IPS-20b (cell line): ENCODE data around the gene C5orf58.
A peak's percentile ranks its signal among the peaks of the same experiment; 100 is the strongest.
"Not testable (repeated sequence)": the region's sequence is repeated elsewhere in the genome, so short reads cannot be mapped to it uniquely, and the experiment has no call there.

Source experiments
- H3K27ac ChIP-seq: one replicate; pipeline ENCODE4 v1.5.1; 2013; ENCODE audit warnings: low read length
- H3K27me3 ChIP-seq: 2 replicates; pipeline ENCODE4 v1.6.1; 2013; ENCODE audit warnings: mild to moderate bottlenecking, low read length, inconsistent platforms; ENCODE audit not compliant: insufficient read depth
- H3K36me3 ChIP-seq: 2 replicates; pipeline ENCODE4 v1.6.1; 2013; ENCODE audit warnings: low read depth, mild to moderate bottlenecking, inconsistent platforms, low read length, moderate library complexity; ENCODE audit not compliant: insufficient read depth
- H3K4me1 ChIP-seq: 2 replicates; pipeline ENCODE4 v1.6.1; 2013; ENCODE audit warnings: mild to moderate bottlenecking, control low read depth, inconsistent platforms, low read length, moderate library complexity; ENCODE audit not compliant: insufficient read depth
- H3K4me3 ChIP-seq: 2 replicates; pipeline ENCODE4 v1.5.1; 2013; ENCODE audit warnings: mild to moderate bottlenecking, low read length, inconsistent platforms
- H3K9ac ChIP-seq: 2 replicates; pipeline ENCODE4 v1.6.1; 2013; ENCODE audit warnings: low read depth, mild to moderate bottlenecking, inconsistent platforms, low read length, moderate library complexity
- H3K9me3 ChIP-seq: 2 replicates; pipeline ENCODE4 v1.6.1; 2013; ENCODE audit warnings: mild to moderate bottlenecking, low read depth, low read length, inconsistent platforms; ENCODE audit not compliant: insufficient read depth

Gene C5orf58

GRCh38 chr5:170225326-170226128 is 7.3 kb upstream of the C5orf58 start:
- Histone ChIP-seq H3K4me1 (peaks cover 8% of the 10 kb centered on the region; the same call in 1 of the 2 replicates), H3K27ac (no peak overlapping the region), H3K9ac (no peak overlapping the region), H3K36me3 (no peaks in the 10 kb centered on the region), H3K27me3 (peaks cover 5% of the 10 kb centered on the region; the same call in 1 of the 2 replicates), H3K4me3 (no peak overlapping the region), H3K9me3 (no peaks in the 10 kb centered on the region)

DNA sequence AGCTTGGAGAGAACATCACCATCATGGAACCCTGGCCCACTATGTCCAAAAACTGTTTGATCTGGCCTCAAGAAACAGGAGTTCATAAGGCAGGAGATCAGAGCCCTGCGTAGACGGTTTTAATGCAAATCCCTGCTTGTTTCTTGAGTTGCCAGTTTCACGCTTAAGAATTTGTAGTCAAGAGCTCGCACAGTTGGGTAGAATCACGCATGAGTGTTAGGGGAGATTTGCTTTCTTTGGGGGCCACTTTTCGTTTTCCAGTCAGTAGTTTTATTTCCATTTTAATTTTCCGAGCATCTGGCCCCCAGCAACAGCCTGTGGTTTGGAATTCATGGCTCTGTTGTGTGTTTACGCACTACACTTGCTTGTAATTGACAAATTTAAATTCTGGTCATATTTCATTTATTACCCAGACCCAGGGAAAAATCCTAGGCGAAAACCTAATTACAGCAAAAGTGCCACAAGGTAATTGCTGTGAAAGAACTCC is 6.6 kb upstream of the C5orf58 start:
- Histone ChIP-seq H3K4me3 (no peak overlapping the region), H3K27me3 (no peaks in the 10 kb centered on the region), H3K4me1 (peaks cover 6% of the 10 kb centered on the region; the same call in 1 of the 2 replicates), H3K9me3 (no peaks in the 10 kb centered on the region), H3K36me3 (no peaks in the 10 kb centered on the region), H3K9ac (no peak overlapping the region; the same call in 1 of the 2 replicates), H3K27ac (no peak overlapping the region)

DNA sequence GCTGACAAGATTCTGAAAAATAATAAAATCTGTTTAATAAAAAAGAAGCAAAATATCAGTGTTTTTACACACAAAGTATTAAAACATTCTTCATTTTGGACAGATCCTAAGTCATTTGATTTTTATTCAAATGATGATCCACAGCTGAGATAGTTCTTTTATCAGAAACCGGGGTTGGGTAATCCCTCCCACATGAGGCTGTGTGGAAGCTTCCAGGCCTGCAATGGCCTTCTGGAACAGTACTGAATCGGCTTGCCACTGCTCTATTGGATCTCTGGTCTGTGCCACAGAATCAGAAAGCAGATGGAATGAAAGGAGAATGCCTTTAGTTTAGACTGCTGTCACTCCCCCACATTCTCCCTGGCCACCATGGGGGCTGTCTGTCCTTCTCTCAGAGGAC is 6.1 kb upstream of the C5orf58 start:
- Histone ChIP-seq H3K9me3 (no peaks in the 10 kb centered on the region), H3K36me3 (no peaks in the 10 kb centered on the region), H3K4me1 (peaks cover 4% of the 10 kb centered on the region; the same call in 1 of the 2 replicates), H3K27ac (no peak overlapping the region), H3K27me3 (no peaks in the 10 kb centered on the region), H3K4me3 (no peak overlapping the region), H3K9ac (no peak overlapping the region)

- Histone ChIP-seq H3K4me3 (no peak overlapping the region), H3K9me3 (no peaks in the 10 kb centered on the region), H3K36me3 (no peaks in the 10 kb centered on the region), H3K9ac (no peak overlapping the region), H3K27ac (no peak overlapping the region), H3K27me3 (no peaks in the 10 kb centered on the region), H3K4me1 (no peaks in the 10 kb centered on the region)
Observed at GRCh38 chr5:170228762-170229435, 3.9 kb upstream of the C5orf58 start.

- Histone ChIP-seq H3K36me3 (no peaks in the 10 kb centered on the region), H3K4me1 (no peaks in the 10 kb centered on the region), H3K9me3 (no peaks in the 10 kb centered on the region), H3K27ac (no peak overlapping the region), H3K4me3 (no peak overlapping the region), H3K27me3 (no peaks in the 10 kb centered on the region), H3K9ac (no peak overlapping the region)
Observed at GRCh38 chr5:170233358-170233892, 640 bp downstream of the C5orf58 start.

DNA sequence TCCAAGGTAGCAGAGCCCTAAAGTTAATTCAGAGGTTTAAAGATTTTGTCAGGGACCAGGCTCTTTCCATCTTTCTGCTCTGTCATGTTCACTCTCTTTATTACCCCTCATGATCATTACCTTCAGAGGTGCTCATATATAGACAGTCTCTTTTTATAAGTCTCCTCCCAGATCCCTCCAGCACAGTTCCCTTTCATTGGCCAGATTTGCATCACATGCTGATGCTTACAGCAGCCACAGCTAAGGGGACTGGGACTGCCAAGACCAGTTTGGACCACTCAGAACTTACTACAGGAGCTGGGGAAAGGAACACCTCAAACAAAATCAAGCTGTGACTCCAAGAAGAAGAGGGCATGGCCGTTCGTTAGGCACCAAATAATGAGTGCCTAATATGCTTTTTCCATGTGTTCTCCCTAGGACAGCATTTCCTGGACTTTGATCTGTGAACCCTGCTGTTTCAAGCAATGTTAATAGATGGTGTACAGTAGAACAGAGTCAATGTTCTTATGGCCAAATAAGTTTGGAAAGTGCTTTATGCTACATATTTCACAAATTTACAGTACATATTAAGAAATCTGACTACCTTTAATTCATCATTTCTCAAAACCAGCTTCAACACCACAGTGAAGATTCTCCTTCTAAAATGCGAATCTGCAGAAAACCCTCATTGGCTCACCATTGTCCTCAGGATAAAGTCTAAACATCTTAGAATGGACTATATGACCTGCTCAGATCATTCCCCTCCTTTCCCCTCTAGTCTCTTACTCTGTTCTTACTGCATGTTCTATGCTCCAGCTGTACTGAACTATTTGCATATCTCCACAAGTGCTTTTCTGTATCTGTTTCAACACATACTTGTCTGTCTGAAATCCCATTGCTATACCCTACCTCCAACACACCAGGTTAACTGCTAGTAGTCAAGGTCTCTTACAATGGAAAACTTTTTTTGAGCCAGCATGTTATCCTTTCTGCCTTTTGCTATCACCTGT is 3.4 kb downstream of the C5orf58 start:
- Histone ChIP-seq H3K9ac (no peak overlapping the region), H3K4me3 (no peak overlapping the region), H3K27me3 (no peaks in the 10 kb centered on the region), H3K4me1 (peaks cover 3% of the 10 kb centered on the region; the same call in 1 of the 2 replicates), H3K36me3 (no peaks in the 10 kb centered on the region), H3K9me3 (no peaks in the 10 kb centered on the region), H3K27ac (no peak overlapping the region)

- Histone ChIP-seq H3K27ac (no peak overlapping the region), H3K4me3 (no peak overlapping the region), H3K9ac (no peak overlapping the region), H3K4me1 (peaks cover 3% of the 10 kb centered on the region; the same call in 1 of the 2 replicates), H3K9me3 (no peaks in the 10 kb centered on the region), H3K36me3 (no peaks in the 10 kb centered on the region), H3K27me3 (no peaks in the 10 kb centered on the region)
Observed at GRCh38 chr5:170238456-170239196, 5.8 kb downstream of the C5orf58 start.

DNA sequence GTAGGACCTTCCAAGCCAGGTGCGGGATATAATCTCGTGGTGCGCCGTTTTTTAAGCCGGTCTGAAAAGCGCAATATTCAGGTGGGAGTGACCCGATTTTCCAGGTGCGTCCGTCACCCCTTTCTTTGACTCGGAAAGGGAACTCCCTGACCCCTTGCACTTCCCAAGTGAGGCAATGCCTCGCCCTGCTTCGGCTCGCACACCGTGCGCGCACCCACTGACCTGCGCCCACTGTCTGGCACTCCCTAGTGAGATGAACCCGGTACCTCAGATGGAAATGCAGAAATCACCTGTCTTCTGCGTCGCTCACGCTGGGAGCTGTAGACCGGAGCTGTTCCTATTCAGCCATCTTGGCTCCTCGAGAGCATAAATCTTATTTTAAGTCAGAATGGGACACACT is 12.7 kb downstream of the C5orf58 start:
- H3K4me1 ChIP-seq, H3K27me3 ChIP-seq, H3K9me3 ChIP-seq, H3K27ac ChIP-seq, H3K9ac ChIP-seq, H3K36me3 ChIP-seq: not testable (repeated sequence)
- H3K4me3 ChIP-seq: peak overlapping the region; percentile 43; the same call in 1 of the 2 replicates

GRCh38 chr5:170246126-170246870 is 13.5 kb downstream of the C5orf58 start:
- Histone ChIP-seq H3K4me3 (no peak overlapping the region), H3K27ac (no peak overlapping the region), H3K27me3 (no peaks in the 10 kb centered on the region), H3K4me1 (peaks cover 13% of the 10 kb centered on the region), H3K9ac (no peak overlapping the region), H3K9me3 (no peaks in the 10 kb centered on the region), H3K36me3 (no peaks in the 10 kb centered on the region)

DNA sequence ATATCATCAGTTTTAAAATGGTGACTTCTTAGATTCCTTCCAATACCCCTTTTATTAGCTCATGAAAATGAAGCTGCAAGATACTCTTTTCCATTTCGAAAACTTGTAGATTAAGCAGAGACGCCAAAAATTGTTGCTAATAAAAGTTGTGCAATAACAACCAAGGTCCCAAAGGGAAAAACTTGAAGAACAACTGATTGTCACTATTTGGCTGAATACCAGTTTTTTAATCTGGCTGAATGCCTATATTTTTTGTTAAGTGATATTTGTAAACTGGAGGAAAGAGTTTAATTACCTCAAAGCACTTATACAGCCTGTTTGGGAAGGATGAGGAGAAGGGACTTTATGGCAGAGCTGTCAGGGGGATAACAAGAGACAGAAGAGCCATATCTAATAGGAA is 14.6 kb downstream of the C5orf58 start:
- no peak overlapping the region for H3K27ac ChIP-seq
- H3K27me3 ChIP-seq: no peaks in the 10 kb centered on the region
- no peak overlapping the region for H3K4me3 ChIP-seq
- peaks cover 23% of the 10 kb centered on the region for H3K4me1 ChIP-seq
- no peak overlapping the region for H3K9ac ChIP-seq
- H3K9me3 ChIP-seq: no peaks in the 10 kb centered on the region
- no peaks in the 10 kb centered on the region for H3K36me3 ChIP-seq
